CD4-positive, alpha-beta memory T cell (primary cell): ENCODE measurements around the gene STX8. TPM values are rescaled to one million over a fixed set of nuclear protein-coding genes. Genes with fewer than 3 reads are reported as not detected.

ENCODE experiments used
- CTCF ChIA-PET: fragments of 350-600 bp; sonication (Branson Sonifier 250); formaldehyde crosslinking; loops from one replicate; lab custom pipeline; 2021; ENCODE audit warnings: inconsistent platforms; ENCODE audit not compliant: partially characterized antibody; lab: Charles Lee
- POLR2A ChIA-PET: fragments of 350-600 bp; sonication (Branson Sonifier 250); formaldehyde crosslinking; loops from one replicate; lab custom pipeline; 2021; ENCODE audit not compliant: partially characterized antibody; lab: Charles Lee
- DNase-seq, 5 donors: peaks; one replicate each; pipeline versions ENCODE4 v3.0.0 to v3.0.0-alpha.2; 2020 to 2022; ENCODE audit warnings: mixed read lengths in 1 of 5
- H3K27ac ChIP-seq: one replicate; pipeline ENCODE4 v1.7.0; 2013; ENCODE audit warnings: low read depth, low read length
- H3K27me3 ChIP-seq: 2 replicates; pipeline ENCODE4 v1.7.0; 2013; ENCODE audit warnings: mild to moderate bottlenecking, low read length, moderate library complexity; ENCODE audit not compliant: insufficient read depth
- H3K36me3 ChIP-seq: 2 replicates; pipeline ENCODE4 v1.7.0; 2013; ENCODE audit warnings: mild to moderate bottlenecking, low read length, moderate library complexity; ENCODE audit not compliant: insufficient read depth
- H3K4me1 ChIP-seq: 2 replicates; pipeline ENCODE4 v1.7.0; 2013; ENCODE audit warnings: mild to moderate bottlenecking, low read length, moderate library complexity; ENCODE audit not compliant: insufficient read depth
- H3K4me3 ChIP-seq, 2 donors: one replicate each; pipeline ENCODE4 v1.7.0; 2013; ENCODE audit warnings: low read length in 2 of 2, mild to moderate bottlenecking in 1 of 2
- H3K9me3 ChIP-seq, 2 donors: one replicate each; pipeline ENCODE4 v1.7.0; 2013; ENCODE audit warnings: low read length in 2 of 2, control low read depth in 1 of 2; ENCODE audit not compliant: control insufficient read depth in 1 of 2
- H3K27ac Mint-ChIP-seq, 7 donors: one replicate each; pipeline ENCODE4 v1.8.0; 2020 to 2021; ENCODE audit warnings: mixed read lengths in 7 of 7, mild to moderate bottlenecking in 6 of 7, inconsistent platforms in 3 of 7, moderate library complexity in 3 of 7
- H3K27me3 Mint-ChIP-seq, 2 donors: one replicate each; pipeline ENCODE4 v1.8.0; 2020 to 2021; ENCODE audit warnings: mixed read lengths in 2 of 2
- H3K36me3 Mint-ChIP-seq, 2 donors: one replicate each; pipeline ENCODE4 v1.8.0; 2020 to 2021; ENCODE audit warnings: mixed read lengths in 2 of 2, inconsistent platforms in 1 of 2, mild to moderate bottlenecking in 1 of 2
- H3K4me1 Mint-ChIP-seq, 4 donors: one replicate each; pipeline ENCODE4 v1.8.0; 2020 to 2021; ENCODE audit warnings: mixed read lengths in 4 of 4, mild to moderate bottlenecking in 1 of 4
- H3K4me3 Mint-ChIP-seq, 8 donors: one replicate each; pipeline ENCODE4 v1.8.0; 2020 to 2021; ENCODE audit warnings: mixed read lengths in 8 of 8, mild to moderate bottlenecking in 7 of 8, moderate library complexity in 6 of 8, inconsistent platforms in 3 of 8
- H3K9me3 Mint-ChIP-seq, 8 donors: one replicate each; pipeline ENCODE4 v1.8.0; 2020 to 2021; ENCODE audit warnings: mixed read lengths in 8 of 8, mild to moderate bottlenecking in 5 of 8, inconsistent platforms in 3 of 8, moderate library complexity in 1 of 8
- intact Hi-C: fragments of 100-400 bp; cut with micrococcal nuclease; formaldehyde crosslinking; loops from one replicate; pipeline ENCODE4 v1.15.1; 2023
- polyA plus RNA-seq, 2 donors: library from polyadenylated mRNA; unstranded; fragments of 300-500 nt; fragmentation: Illumina TruSeq; gene quantifications; one replicate each; pipeline ENCODE4 v1.2.3, GENCODE V29; 2021
- total RNA-seq, 2 experiments: library from RNA; stranded (reverse); gene quantifications; one replicate each; pipeline ENCODE4 v1.2.3, GENCODE V29; 2021

Gene STX8
- total and polyA plus RNA-seq, 4 experiments from 2014 or later, result 54.2 to 206 (median 108) TPM

DNA sequence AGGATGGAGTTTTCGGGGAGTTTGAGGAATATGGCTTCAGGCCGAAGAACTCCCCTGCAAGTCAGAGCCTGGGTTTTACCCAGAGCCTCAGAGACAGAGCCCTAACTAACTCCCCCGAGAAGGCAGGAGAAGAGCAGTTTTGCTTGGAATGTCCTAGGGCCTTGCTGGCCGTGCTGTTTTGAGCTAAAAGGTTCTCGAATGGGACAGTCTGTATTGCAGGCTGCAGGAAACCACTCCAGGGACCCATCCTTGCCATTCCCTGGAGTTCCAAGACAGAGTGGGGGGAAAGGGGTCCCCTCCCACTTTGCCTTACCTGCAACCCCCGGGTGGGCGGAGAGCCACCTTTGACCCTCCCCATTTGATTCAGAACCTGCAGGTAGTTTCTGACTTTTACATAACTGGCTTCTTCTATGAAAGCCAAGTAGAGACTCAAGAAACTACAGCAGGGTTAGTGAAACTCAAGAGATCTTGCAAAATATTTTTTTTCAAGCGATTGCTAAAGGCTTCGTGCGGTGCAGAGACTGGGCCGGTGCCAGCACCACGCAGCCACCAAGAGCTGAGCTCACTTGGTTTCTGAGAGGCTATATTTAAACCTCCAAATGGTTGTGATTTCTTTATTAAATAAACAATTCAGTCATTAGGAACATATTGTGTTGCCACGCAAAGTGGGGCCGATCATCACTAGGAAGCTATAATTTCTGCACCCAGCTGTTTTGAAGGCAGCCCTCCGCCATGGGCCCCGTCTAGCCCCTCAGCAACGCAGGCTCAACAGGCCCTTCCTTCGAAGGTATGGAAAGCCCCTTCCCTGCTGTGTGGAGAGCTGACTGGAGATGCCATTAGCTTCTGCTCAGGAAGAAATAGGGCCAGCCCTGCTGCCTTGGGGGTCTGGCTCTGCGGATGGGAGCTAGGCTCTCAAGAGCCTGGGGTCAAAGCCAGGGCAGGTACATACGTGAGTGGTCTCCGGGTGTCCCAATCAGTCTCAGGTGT, 331.3 kb downstream of the STX8 start:
- POLR2A ChIA-PET, result no interaction called here
- peak overlapping the region in 1 of 7 donors; percentile 22 for H3K27ac Mint-ChIP-seq
- Histone ChIP-seq H3K4me1 (peaks cover 7% of the 10 kb centered on the region), H3K27ac (no peak overlapping the region), H3K36me3 (no peaks in the 10 kb centered on the region), H3K27me3 (no peaks in the 10 kb centered on the region), H3K9me3 (no peaks in the 10 kb centered on the region), H3K4me3 (no peak overlapping the region)
- intact Hi-C loops, result no loop called here
- H3K4me1 Mint-ChIP-seq, result peaks cover 1 to 17% (median 7%) of the 10 kb centered on the region in 4 donors
- H3K27me3 Mint-ChIP-seq, result no peaks in the 10 kb centered on the region
- no peak for DNase-seq
- H3K36me3 Mint-ChIP-seq, result peaks cover 0 to 3% of the 10 kb centered on the region in 2 donors
- CTCF ChIA-PET, result no interaction called here
- H3K9me3 Mint-ChIP-seq, result no peaks in the 10 kb centered on the region
- no peak overlapping the region for H3K4me3 Mint-ChIP-seq

DNA sequence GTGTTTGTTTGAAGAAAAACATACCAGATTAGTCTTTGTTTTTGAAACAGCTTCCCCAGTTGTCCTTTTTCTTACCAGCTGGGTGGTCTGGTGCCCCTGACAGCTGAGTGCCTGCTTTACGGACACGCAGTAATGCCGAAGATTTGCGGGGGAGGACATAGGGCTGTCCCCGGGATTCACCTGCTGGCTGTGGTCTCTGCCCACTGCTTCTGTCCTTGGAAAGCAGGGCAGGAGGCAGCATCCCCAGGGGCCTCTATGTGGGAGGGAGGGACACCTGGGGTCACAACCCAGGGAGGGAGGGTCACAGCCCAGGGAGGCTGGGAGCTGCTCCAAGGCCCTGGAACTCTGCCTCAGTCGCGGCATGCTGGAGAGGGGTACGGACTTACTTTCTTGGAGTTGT, 332.6 kb downstream of the STX8 start:
- peaks cover 2 to 26% (median 14%) of the 10 kb centered on the region in 4 donors for H3K4me1 Mint-ChIP-seq
- H3K27ac Mint-ChIP-seq, result peak overlapping the region in 1 of 7 donors; percentile 73
- ChIA-PET POLR2A (no interaction called here), CTCF (no interaction called here)
- no peaks in the 10 kb centered on the region for H3K9me3 Mint-ChIP-seq
- no peaks in the 10 kb centered on the region for H3K36me3 Mint-ChIP-seq
- Histone ChIP-seq H3K9me3 (no peaks in the 10 kb centered on the region), H3K36me3 (no peaks in the 10 kb centered on the region), H3K27me3 (no peaks in the 10 kb centered on the region), H3K27ac (no peak overlapping the region), H3K4me1 (peaks cover 13% of the 10 kb centered on the region), H3K4me3 (no peak overlapping the region)
- intact Hi-C loops, result no loop called here
- H3K4me3 Mint-ChIP-seq, result no peak overlapping the region
- no peak for DNase-seq
- no peaks in the 10 kb centered on the region for H3K27me3 Mint-ChIP-seq

GRCh38 chr17:9242497-9242881, 333.1 kb downstream of the STX8 start:
- ChIA-PET POLR2A (no interaction called here), CTCF (no interaction called here)
- no peak for DNase-seq
- Histone ChIP-seq H3K4me3 (no peak overlapping the region), H3K4me1 (peaks cover 13% of the 10 kb centered on the region), H3K27ac (no peak overlapping the region), H3K36me3 (no peaks in the 10 kb centered on the region), H3K9me3 (no peaks in the 10 kb centered on the region), H3K27me3 (no peaks in the 10 kb centered on the region)
- Mint-ChIP-seq H3K36me3 (no peaks in the 10 kb centered on the region), H3K27ac (peak overlapping the region in 3 of 7 donors; percentile 23 to 73 (median 40)), H3K27me3 (no peaks in the 10 kb centered on the region), H3K4me3 (no peak overlapping the region), H3K9me3 (no peaks in the 10 kb centered on the region), H3K4me1 (peaks cover 2 to 26% (median 14%) of the 10 kb centered on the region in 4 donors)
- intact Hi-C loops, result no loop called here

DNA sequence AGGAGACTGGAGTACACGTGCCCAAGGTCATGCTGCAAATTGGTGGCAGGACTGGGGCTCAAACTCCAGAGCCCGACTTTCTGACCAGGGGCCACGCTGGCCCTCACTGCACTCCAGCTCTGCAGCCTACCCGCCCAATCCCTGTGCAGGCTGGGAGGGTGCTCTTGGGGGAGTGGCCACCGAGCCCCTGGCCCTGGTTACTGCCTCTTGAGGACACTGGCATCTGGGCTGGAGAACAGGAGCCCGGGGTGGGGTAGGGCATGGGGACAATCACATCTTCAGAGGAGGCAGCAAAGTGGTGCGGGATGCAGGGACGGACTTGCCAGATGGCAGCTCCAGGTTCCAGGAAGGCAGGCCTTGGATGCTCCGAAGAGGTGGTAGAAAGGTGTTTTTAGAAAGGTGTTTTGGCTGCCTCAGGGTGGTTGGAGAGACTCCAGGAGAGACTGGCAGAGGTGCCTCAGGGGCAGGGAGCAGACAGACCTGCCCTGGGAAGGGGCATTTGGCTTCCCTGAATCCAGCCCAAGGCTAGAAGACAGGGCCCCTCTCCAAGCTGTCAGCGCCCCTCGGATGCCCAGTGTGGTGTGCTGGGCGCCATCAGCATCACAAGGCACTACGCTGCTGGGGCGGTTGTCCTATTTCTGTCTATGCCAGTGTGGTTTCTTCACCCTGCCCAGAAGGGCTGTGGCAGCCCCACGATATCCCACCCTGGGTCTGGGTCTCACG, 333.7 kb downstream of the STX8 start:
- no peaks in the 10 kb centered on the region for H3K36me3 ChIP-seq
- H3K4me1 Mint-ChIP-seq, result peaks cover 2 to 26% (median 14%) of the 10 kb centered on the region in 4 donors
- ChIA-PET POLR2A (no interaction called here), CTCF (no interaction called here)
- no peaks in the 10 kb centered on the region for H3K27me3 ChIP-seq
- H3K27me3 Mint-ChIP-seq, result no peaks in the 10 kb centered on the region
- no peak for DNase-seq
- H3K4me3 Mint-ChIP-seq, result peak overlapping the region in 5 of 8 donors; percentile 36 to 78 (median 43)
- intact Hi-C loops, result no loop called here
- H3K9me3 Mint-ChIP-seq, result no peaks in the 10 kb centered on the region
- no peak overlapping the region for H3K27ac ChIP-seq
- H3K4me3 ChIP-seq, result no peak overlapping the region
- H3K9me3 ChIP-seq, result no peaks in the 10 kb centered on the region
- peak overlapping the region in 3 of 7 donors; percentile 69 to 80 (median 78) for H3K27ac Mint-ChIP-seq
- H3K36me3 Mint-ChIP-seq, result no peaks in the 10 kb centered on the region
- H3K4me1 ChIP-seq, result peaks cover 13% of the 10 kb centered on the region

- Mint-ChIP-seq H3K27ac (peak overlapping the region; percentile 9 to 80 (median 69)), H3K9me3 (no peaks in the 10 kb centered on the region), H3K36me3 (no peaks in the 10 kb centered on the region), H3K27me3 (no peaks in the 10 kb centered on the region), H3K4me1 (peaks cover 2 to 26% (median 14%) of the 10 kb centered on the region in 4 donors), H3K4me3 (peak overlapping the region in 7 of 8 donors; percentile 36 to 78 (median 51))
- Histone ChIP-seq H3K27me3 (no peaks in the 10 kb centered on the region), H3K4me3 (no peak overlapping the region), H3K36me3 (no peaks in the 10 kb centered on the region), H3K27ac (no peak overlapping the region), H3K4me1 (peaks cover 13% of the 10 kb centered on the region), H3K9me3 (no peaks in the 10 kb centered on the region)
- CTCF ChIA-PET, result no interaction called here
- no peak for DNase-seq
- intact Hi-C loops, result no loop called here
- POLR2A ChIA-PET, result no interaction called here
Measured at GRCh38 chr17:9241371-9241712, 334.3 kb downstream of the STX8 start.

- H3K4me1 ChIP-seq, result peaks cover 13% of the 10 kb centered on the region
- no peak for DNase-seq
- no peaks in the 10 kb centered on the region for H3K27me3 ChIP-seq
- H3K27me3 Mint-ChIP-seq, result no peaks in the 10 kb centered on the region
- H3K36me3 Mint-ChIP-seq, result no peaks in the 10 kb centered on the region
- no peaks in the 10 kb centered on the region for H3K9me3 ChIP-seq
- H3K27ac Mint-ChIP-seq, result peak overlapping the region in 6 of 7 donors; percentile 9 to 69 (median 52)
- peak overlapping the region; percentile 20 for H3K27ac ChIP-seq
- H3K4me3 ChIP-seq, result peak overlapping the region in 1 of 2 donors; percentile 49
- H3K4me1 Mint-ChIP-seq, result peaks cover 2 to 26% (median 14%) of the 10 kb centered on the region in 4 donors
- intact Hi-C loops, result no loop called here
- H3K9me3 Mint-ChIP-seq, result no peaks in the 10 kb centered on the region
- ChIA-PET POLR2A (no interaction called here), CTCF (no interaction called here)
- H3K36me3 ChIP-seq, result no peaks in the 10 kb centered on the region
- H3K4me3 Mint-ChIP-seq, result peak overlapping the region; percentile 48 to 78 (median 64)
Measured at GRCh38 chr17:9240659-9241370, 334.8 kb downstream of the STX8 start.
